AG09319 (cell line): ENCODE measurements around the gene TADA2B.
"Not testable (repeated sequence)": the region's sequence is repeated elsewhere in the genome, so short reads cannot be mapped to it uniquely, and the experiment has no call there.

Experiments
- DNase-seq: peaks from one replicate; pipeline ENCODE4 v3.0.0-alpha.2; 2010; ENCODE audit warnings: low read depth; ENCODE audit errors: extremely low read depth
- TF ChIP-seq, protein P1 (sequence below): IDR thresholded peaks from 2 replicates; pipeline ENCODE4 v1.5.1; 2011; ENCODE audit warnings: low read depth, mild to moderate bottlenecking, inconsistent platforms, low read length, moderate library complexity

The TADA2B gene

DNA sequence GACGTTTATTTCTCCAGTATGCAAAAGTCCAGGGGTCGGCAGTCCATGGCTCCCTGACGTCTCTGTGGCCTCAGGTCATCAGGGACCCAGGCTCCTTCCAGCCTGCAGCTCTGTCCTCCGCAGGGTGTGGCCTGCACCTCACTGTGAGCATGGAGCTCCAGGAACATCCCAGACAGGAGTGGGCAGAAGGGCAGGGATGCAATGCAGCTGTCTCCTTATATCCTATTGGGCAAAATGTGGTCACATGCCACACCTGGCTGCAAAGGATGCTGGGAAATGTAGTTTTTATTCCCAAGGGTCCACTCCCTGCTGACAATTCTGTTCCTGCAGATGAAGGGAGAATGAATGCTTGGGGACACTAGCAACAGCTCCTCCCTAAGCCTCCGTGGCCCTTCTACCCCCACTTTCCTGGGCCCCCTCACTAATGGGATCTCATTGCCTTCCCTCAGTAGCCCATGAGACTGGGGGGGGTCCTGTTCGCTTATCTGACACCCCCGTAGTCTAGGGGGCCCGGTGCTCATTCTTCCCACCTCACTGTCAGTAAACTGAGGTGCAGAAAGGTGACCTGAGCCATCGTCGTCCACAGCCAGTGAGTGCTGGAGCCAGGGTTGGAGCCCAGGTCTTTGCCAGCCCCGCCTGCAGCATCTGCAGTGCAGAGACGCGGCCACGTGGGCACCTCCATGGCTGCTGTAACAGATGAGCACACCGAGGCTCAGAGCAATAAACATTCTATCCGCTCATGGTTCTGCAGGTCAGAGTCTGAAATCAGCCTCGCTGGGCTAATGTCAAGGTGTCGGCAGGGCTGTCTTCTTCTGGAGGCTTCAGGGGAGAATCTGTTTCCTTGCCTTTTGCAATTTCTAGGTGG, 30.6 kb downstream of the TADA2B start:
- TF ChIP-seq, protein P1, sequence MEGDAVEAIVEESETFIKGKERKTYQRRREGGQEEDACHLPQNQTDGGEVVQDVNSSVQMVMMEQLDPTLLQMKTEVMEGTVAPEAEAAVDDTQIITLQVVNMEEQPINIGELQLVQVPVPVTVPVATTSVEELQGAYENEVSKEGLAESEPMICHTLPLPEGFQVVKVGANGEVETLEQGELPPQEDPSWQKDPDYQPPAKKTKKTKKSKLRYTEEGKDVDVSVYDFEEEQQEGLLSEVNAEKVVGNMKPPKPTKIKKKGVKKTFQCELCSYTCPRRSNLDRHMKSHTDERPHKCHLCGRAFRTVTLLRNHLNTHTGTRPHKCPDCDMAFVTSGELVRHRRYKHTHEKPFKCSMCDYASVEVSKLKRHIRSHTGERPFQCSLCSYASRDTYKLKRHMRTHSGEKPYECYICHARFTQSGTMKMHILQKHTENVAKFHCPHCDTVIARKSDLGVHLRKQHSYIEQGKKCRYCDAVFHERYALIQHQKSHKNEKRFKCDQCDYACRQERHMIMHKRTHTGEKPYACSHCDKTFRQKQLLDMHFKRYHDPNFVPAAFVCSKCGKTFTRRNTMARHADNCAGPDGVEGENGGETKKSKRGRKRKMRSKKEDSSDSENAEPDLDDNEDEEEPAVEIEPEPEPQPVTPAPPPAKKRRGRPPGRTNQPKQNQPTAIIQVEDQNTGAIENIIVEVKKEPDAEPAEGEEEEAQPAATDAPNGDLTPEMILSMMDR: no peak
- DNase-seq: no peak

DNA sequence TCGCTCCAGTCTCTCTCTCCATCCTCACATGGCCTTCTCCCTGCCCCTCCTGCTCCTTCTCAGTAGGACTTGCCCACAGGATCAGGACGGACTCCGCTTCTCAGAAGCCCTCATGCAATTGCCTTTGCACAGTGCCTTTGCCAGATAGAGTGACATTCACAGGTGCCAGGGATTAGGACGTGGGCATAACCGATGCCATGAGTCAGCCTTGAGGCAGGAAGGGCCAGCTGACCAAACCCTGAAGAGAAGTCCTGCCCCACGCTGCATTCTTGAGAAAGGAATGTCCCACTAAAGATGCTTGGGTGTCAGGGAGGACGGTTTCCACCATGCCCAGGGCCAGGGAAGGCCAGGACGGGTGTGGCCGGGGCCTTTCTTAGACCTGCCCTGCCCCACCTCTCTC, 31.3 kb downstream of the TADA2B start:
- no peak for DNase-seq
- TF ChIP-seq, protein P1: no peak

DNA sequence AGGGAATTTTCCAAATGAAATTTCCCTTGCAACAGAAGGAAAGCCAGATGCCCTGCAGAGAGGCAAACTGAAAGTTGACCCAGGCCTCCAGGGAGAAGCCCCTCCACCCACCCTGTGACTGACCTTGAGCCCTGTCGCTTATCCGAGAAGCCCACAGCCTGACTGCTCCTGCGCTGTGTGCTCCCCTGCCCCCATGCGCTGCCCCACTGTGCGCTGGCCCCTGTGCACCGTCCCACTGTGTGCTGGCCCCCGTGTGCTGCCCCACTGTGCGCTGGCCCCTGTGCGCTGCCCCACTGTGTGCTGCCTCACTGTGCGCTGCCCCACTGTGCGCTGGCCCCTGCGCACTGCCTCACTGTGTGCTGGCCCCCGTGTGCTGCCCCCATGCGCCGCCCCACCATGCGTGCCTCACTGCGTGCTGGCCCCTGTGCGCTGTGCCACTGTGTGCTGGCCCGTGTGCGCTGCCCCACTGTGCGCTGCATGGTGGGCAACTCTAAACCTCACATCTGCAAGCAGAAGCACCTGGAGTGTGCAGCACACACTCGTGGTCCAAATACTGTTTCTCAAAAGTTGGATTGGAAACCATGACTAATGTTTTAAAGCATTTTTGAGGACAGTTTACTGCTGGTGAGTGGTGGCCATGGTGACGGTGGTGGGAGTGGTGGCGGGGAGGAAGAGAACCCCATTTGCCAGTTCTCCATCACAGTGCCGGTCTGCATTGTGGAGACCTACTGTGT, 33.0 kb downstream of the TADA2B start:
- DNase-seq: no peak
- TF ChIP-seq, protein P1: no peak

DNA sequence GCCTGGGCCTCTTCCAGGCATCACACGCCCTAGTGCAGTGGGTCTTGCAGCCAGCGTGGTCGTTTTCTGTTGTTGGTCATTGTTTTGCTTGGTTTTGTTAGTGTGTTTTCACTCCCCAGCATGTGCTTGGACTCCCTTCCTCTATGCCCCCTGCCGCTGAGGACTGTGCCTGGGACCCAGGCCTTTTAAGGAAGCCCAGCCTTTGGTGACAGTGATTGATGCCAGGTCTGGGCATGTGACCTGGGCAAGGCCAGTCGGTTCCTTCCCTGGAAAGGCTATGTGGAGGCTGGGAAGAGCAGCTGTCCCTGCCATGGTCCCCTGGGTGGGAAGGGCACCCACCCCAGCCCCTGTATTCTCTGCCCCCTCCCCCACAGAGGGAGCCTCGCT, 33.5 kb downstream of the TADA2B start:
- no peak for DNase-seq
- TF ChIP-seq, protein P1: no peak

DNA sequence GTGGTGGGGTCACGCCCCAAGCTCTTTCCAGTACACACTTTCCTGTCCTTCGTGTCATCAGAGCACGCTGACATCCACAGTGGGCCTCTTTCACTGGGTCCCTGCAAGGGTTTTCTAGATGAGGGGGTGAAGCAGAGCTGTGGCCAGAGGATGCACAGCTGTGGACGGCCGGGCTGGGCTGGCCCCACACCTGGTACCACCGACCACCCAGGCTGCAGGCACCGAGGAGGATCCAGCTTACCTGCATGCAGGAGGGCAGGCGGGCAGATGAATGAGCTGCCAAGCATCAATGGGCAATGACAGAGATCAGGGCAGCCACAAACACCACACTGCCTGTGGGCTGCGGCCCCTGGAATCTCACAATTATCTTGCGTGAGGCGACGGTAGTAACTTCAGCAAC, 34.2 kb downstream of the TADA2B start:
- DNase-seq: no peak
- TF ChIP-seq, protein P1: no peak

DNA sequence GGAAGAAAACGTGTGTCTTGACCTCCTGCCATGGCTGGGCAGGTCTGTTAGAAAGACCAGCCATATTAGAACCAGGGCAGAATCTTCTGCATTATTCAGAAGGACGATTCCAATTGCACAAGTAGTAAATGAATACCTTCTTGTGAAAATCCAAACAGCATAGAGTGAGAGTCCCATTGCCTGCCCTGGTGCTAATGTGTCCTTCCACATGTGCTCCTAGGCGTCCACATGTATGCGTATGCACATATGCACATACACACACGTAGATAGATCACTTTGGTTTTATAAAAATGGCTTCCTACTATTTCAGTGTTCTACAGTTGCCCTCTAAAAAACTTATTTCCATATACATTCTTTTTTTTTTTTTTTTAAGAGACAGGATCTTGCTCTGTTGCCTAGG, 34.9 kb downstream of the TADA2B start:
- DNase-seq: no peak
- TF ChIP-seq, protein P1: no peak

DNA sequence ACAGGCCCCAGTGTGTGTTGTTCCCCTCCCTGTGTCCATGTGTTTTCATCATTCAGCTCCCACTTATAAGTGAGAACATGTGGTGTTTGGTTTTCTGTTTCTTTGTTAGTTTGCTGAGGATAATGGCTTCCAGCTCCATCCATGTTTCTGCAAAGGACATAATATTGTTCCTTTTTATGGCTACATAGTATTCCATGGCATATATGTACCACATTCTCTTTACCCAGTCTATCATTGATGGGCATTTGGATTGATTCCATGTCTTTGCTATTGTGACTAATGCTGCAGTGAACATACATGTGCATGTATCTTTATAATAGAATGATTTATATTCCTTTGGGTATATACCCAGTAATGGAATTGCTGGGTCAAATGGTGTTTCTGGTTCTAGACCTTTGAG, 36.3 kb downstream of the TADA2B start:
- not testable (repeated sequence) for DNase-seq

DNA sequence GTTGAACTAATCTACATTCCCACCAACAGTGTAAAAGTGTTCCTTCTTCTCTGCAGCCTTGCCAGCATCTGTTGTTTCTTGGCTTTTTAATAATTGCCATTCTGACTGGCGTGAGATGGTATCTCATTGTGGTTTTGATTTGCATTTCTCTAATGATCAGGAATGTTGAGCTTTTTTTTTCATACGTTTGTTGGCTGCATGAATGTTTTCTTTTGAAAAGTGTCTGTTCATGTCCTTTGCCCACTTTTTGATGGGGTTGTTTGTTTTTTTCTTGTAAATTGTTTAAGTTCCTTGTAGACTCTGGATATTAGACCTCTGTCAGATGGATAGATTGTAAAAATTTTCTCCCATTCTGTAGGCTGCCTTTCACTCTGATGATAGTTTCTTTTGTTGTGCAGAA, 36.7 kb downstream of the TADA2B start:
- DNase-seq: not testable (repeated sequence)
